Measurements from ENCODE around the gene XKR3. TPM values are rescaled to one million over a fixed set of nuclear protein-coding genes. Genes with fewer than 3 reads are reported as not detected.
"Not testable (repeated sequence)": the region's sequence is repeated elsewhere in the genome, so short reads cannot be mapped to it uniquely, and the experiment has no call there.

XKR3 gene
- not detected in 2 replicates for total RNA-seq
- long read RNA-seq = 0 reads

- H3K27me3 Mint-ChIP-seq = no peaks in the 10 kb centered on the region
- no peaks in the 10 kb centered on the region for H3K4me1 Mint-ChIP-seq (ENCODE audit: low read depth)
- no peak within 1 kb of the TSS for H3K4me3 Mint-ChIP-seq (ENCODE audit: low read depth)
- H3K36me3 Mint-ChIP-seq (ENCODE audit: insufficient read depth) = no peaks in the 10 kb centered on the region
- DNase-seq (ENCODE audit: low spot score, unreplicated experiment) = no peak
- no peak for TF ChIP-seq CTCF (IDR thresholded peaks at IDR 0.05; ENCODE audit: unreplicated experiment)
- H3K27ac Mint-ChIP-seq = no peak within 1 kb of the TSS
- no peaks in the 10 kb centered on the region for H3K9me3 Mint-ChIP-seq (ENCODE audit: low read depth)
Measured at GRCh38 chr22:16824716-16825687, at the start of gene XKR3. XKR3 (minus strand) TSS chr22:16825411; CDS start chr22:16808073, 17,338 bp downstream.

- not testable (repeated sequence) for H3K9me3 Mint-ChIP-seq (ENCODE audit: low read depth); H3K36me3 Mint-ChIP-seq (ENCODE audit: insufficient read depth); H3K4me1 Mint-ChIP-seq (ENCODE audit: low read depth); H3K4me3 Mint-ChIP-seq (ENCODE audit: low read depth); H3K27ac Mint-ChIP-seq; H3K27me3 Mint-ChIP-seq; DNase-seq (ENCODE audit: low spot score, unreplicated experiment)
Measured at GRCh38 chr22:16869640-16870039, 44.4 kb upstream of the XKR3 start.

- DNase-seq (ENCODE audit: low spot score, unreplicated experiment) = no peak
- no peaks in the 10 kb centered on the region for H3K4me1 Mint-ChIP-seq (ENCODE audit: low read depth)
- TF ChIP-seq CTCF (IDR thresholded peaks at IDR 0.05; ENCODE audit: unreplicated experiment) = no peak
- no peaks in the 10 kb centered on the region for H3K27me3 Mint-ChIP-seq
- H3K36me3 Mint-ChIP-seq (ENCODE audit: insufficient read depth) = no peaks in the 10 kb centered on the region
- H3K9me3 Mint-ChIP-seq (ENCODE audit: low read depth) = peaks cover 7% of the 10 kb centered on the region
- no peak overlapping the region for H3K4me3 Mint-ChIP-seq (ENCODE audit: low read depth)
- no peak overlapping the region for H3K27ac Mint-ChIP-seq
Measured at GRCh38 chr22:16866167-16866566, 41.0 kb upstream of the XKR3 start.

- not testable (repeated sequence) for H3K36me3 Mint-ChIP-seq (ENCODE audit: insufficient read depth); DNase-seq (ENCODE audit: low spot score, unreplicated experiment); H3K27ac Mint-ChIP-seq; H3K27me3 Mint-ChIP-seq; H3K4me3 Mint-ChIP-seq (ENCODE audit: low read depth); H3K4me1 Mint-ChIP-seq (ENCODE audit: low read depth); H3K9me3 Mint-ChIP-seq (ENCODE audit: low read depth)
Measured at GRCh38 chr22:16856851-16857250, 31.6 kb upstream of the XKR3 start.

GRCh38 chr22:16854631-16855030, 29.4 kb upstream of the XKR3 start:
- Mint-ChIP-seq H3K4me1 (ENCODE audit: low read depth) (no peaks in the 10 kb centered on the region), H3K27ac (no peak overlapping the region), H3K36me3 (ENCODE audit: insufficient read depth) (no peaks in the 10 kb centered on the region), H3K27me3 (no peaks in the 10 kb centered on the region), H3K9me3 (ENCODE audit: low read depth) (no peaks in the 10 kb centered on the region), H3K4me3 (ENCODE audit: low read depth) (no peak overlapping the region)
- no peak for DNase-seq (ENCODE audit: low spot score, unreplicated experiment)
- no peak for TF ChIP-seq CTCF (IDR thresholded peaks at IDR 0.05; ENCODE audit: unreplicated experiment)

GRCh38 chr22:16851268-16851996, 26.2 kb upstream of the XKR3 start:
- not testable (repeated sequence) for H3K9me3 Mint-ChIP-seq (ENCODE audit: low read depth); H3K27ac Mint-ChIP-seq; DNase-seq (ENCODE audit: low spot score, unreplicated experiment); H3K4me3 Mint-ChIP-seq (ENCODE audit: low read depth); H3K36me3 Mint-ChIP-seq (ENCODE audit: insufficient read depth); H3K27me3 Mint-ChIP-seq; H3K4me1 Mint-ChIP-seq (ENCODE audit: low read depth)
